Tibial nerve (tissue), 4 donors: ENCODE measurements around the gene ANO1.

ENCODE experiments used
- CTCF ChIP-seq, 5 experiments: fragments of 200-600 bp in 3 of 5; fragments of 450-650 bp in 2 of 5; sonication (generic) in 3 of 5; IDR thresholded peaks; one replicate each; pipeline ENCODE4 v1.5.1; 2016 to 2019; ENCODE audit warnings: antibody characterized with exemption in 5 of 5, mild to moderate bottlenecking in 3 of 5, moderate library complexity in 2 of 5
- EP300 ChIP-seq, 2 donors: sonication (generic); formaldehyde crosslinking; IDR thresholded peaks; one replicate each; pipeline ENCODE4 v1.6.1; 2017; ENCODE audit warnings: antibody characterized with exemption in 2 of 2, mild to moderate bottlenecking in 1 of 2

DNA sequence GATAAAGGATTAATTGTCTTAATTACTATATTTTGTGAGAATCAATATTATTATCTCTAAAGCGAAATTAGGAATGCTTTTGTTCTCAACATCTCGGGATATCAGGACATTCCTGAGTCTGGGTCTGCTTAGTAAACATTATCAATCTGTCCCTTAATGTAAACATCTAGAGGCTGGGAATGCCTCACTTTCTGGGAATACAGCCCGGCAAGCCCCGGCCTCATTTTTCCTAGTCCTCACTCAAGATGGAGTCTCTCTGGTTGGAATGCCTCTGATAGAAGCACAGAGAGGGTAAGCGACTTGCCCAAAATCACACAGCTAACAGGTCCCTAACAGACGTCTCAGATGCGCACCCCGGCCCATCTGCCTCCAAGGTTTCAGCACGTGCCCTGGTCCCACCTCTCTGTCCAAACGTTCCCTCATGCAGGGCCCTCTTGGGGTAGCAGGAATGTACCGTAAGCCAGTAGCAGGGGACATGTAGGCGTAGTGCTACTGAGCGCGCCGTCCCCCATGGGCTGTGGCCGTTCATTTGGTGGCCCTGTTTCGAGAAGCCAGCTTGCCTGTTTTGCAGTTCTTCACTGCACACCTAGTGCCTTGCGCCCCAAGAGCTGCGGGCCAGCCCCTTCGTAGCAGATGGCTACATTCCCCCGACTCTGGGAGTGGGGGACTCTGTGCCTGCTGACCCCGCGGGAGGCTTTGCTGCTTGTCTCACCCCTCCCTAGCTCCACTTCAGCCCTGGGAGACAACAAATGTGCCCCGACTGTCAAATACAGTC is 62.8 kb downstream of the ANO1 start:
- TF ChIP-seq EP300 (IDR thresholded peaks at IDR 0.05) = no peak
- no peak for TF ChIP-seq CTCF (IDR thresholded peaks at IDR 0.05)
